ENCODE measurements around the gene SP5. TPM values are rescaled to one million over a fixed set of nuclear protein-coding genes. Genes with fewer than 3 reads are reported as not detected.

The SP5 gene
- total RNA-seq, 2 donors from 2014 or later: 60.3 to 103 TPM

GRCh38 chr2:170712653-170713542 is 2.2 kb upstream of the SP5 start:
- Mint-ChIP-seq H3K27me3 (ENCODE audit: insufficient read depth) (peaks cover 67% of the 10 kb centered on the region), H3K27ac (no peak overlapping the region), H3K36me3 (ENCODE audit: low read depth) (peaks cover 9% of the 10 kb centered on the region), H3K4me1 (peaks cover 22% of the 10 kb centered on the region), H3K9me3 (no peaks in the 10 kb centered on the region), H3K4me3 (peak overlapping the region; percentile 78)
- peaks cover 5% of the 10 kb centered on the region for H3K4me1 ChIP-seq (ENCODE audit: control insufficient read depth, insufficient read depth, low read length)
- H3K27ac ChIP-seq (ENCODE audit: low read depth, low read length): no peak overlapping the region
- H3K27me3 ChIP-seq (ENCODE audit: control insufficient read depth, insufficient read depth, low read length, poor library complexity, severe bottlenecking): peaks cover 44% of the 10 kb centered on the region
- WGBS, 2 experiments (ENCODE audit: insufficient coverage in 1 of 2, insufficient read length in 1 of 2): 15 to 25% methylated on average over 25 to 41 of the region's 41 CpGs
- no peak overlapping the region for H3K9ac ChIP-seq (ENCODE audit: extremely low read depth, low read length, poor library complexity, severe bottlenecking)
- no peaks in the 10 kb centered on the region for H3K9me3 ChIP-seq (ENCODE audit: control insufficient read depth, low read length)
- TF ChIP-seq, protein P1, sequence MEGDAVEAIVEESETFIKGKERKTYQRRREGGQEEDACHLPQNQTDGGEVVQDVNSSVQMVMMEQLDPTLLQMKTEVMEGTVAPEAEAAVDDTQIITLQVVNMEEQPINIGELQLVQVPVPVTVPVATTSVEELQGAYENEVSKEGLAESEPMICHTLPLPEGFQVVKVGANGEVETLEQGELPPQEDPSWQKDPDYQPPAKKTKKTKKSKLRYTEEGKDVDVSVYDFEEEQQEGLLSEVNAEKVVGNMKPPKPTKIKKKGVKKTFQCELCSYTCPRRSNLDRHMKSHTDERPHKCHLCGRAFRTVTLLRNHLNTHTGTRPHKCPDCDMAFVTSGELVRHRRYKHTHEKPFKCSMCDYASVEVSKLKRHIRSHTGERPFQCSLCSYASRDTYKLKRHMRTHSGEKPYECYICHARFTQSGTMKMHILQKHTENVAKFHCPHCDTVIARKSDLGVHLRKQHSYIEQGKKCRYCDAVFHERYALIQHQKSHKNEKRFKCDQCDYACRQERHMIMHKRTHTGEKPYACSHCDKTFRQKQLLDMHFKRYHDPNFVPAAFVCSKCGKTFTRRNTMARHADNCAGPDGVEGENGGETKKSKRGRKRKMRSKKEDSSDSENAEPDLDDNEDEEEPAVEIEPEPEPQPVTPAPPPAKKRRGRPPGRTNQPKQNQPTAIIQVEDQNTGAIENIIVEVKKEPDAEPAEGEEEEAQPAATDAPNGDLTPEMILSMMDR (conservative IDR thresholded peaks at IDR 0.05): no peak
- peak overlapping the region; percentile 78 for H3K4me3 ChIP-seq (ENCODE audit: low read length)
- no peaks in the 10 kb centered on the region for H3K36me3 ChIP-seq (ENCODE audit: control insufficient read depth, insufficient read depth, low read length)
- peak; percentile 81 for DNase-seq

- H3K4me3 Mint-ChIP-seq: peak overlapping the region; percentile 78
Measured at GRCh38 chr2:170713543-170714380, 1.4 kb upstream of the SP5 start.

More at GRCh38 chr2:170713543-170714380, 1.4 kb upstream of the SP5 start:
- Histone ChIP-seq H3K27ac (ENCODE audit: low read depth, low read length) (no peak overlapping the region), H3K9me3 (ENCODE audit: control insufficient read depth, low read length) (no peaks in the 10 kb centered on the region), H3K9ac (ENCODE audit: extremely low read depth, low read length, poor library complexity, severe bottlenecking) (peak overlapping the region; percentile 30), H3K27me3 (ENCODE audit: control insufficient read depth, insufficient read depth, low read length, poor library complexity, severe bottlenecking) (peaks cover 44% of the 10 kb centered on the region), H3K4me3 (ENCODE audit: low read length) (peak overlapping the region; percentile 78), H3K4me1 (ENCODE audit: control insufficient read depth, insufficient read depth, low read length) (peaks cover 5% of the 10 kb centered on the region), H3K36me3 (ENCODE audit: control insufficient read depth, insufficient read depth, low read length) (no peaks in the 10 kb centered on the region)
- H3K9me3 Mint-ChIP-seq: no peaks in the 10 kb centered on the region
- TF ChIP-seq, protein P1 (conservative IDR thresholded peaks at IDR 0.05): no peak
- peak; percentile 85 for DNase-seq
- H3K27me3 Mint-ChIP-seq (ENCODE audit: insufficient read depth): peaks cover 67% of the 10 kb centered on the region
- WGBS, 2 experiments (ENCODE audit: insufficient coverage in 1 of 2, insufficient read length in 1 of 2): 0 to 4% methylated on average over 10 to 76 of the region's 76 CpGs
- peak overlapping the region; percentile 58 for H3K27ac Mint-ChIP-seq
- H3K4me1 Mint-ChIP-seq: peaks cover 18% of the 10 kb centered on the region
- H3K36me3 Mint-ChIP-seq (ENCODE audit: low read depth): peaks cover 16% of the 10 kb centered on the region

All from endodermal cell (in vitro differentiated cells).